ENCODE results near the gene CDS2.

DNA sequence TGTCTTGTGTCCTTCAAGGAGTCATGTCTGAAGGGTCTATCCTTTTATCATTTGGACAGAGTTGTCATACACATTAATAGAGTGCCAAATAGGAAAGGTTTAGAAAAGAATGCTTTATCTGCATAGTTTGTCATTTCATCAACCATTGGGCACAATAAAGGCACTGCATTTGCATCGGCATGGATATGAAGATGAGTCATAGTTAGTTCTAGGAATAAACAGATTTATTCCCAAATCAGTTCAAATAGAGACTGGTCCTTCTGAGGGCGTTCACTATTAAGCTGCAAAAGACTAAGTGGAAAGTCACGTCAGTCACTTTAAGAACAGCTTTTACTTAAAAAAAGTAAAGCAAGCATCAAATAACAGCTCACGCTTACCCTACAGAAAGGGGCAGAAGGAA is 90.8 kb downstream of the CDS2 start:
- no peak for TF ChIP-seq YY1 (IDR thresholded peaks at IDR 0.05; ENCODE audit: insufficient read depth, insufficient read length)
- TF ChIP-seq ZNF274 (IDR thresholded peaks at IDR 0.05; ENCODE audit: low read depth, low read length): no peak

Measured in NT2/D1 (cell line).